Keratinocyte (primary cell): ENCODE measurements around the gene MLX. TPM values are rescaled to one million over a fixed set of nuclear protein-coding genes. Genes with fewer than 3 reads are reported as not detected.

Source experiments
- DNase-seq: peaks from one replicate; pipeline ENCODE4 v3.0.0-alpha.2; 2011; ENCODE audit warnings: low read depth, missing footprints, low spot score
- FAIRE-seq: peaks from 2 replicates; lab custom pipeline; 2011; peaks lifted over from hg19 to GRCh38; lab: Jason Lieb, UNC
- H2AFZ ChIP-seq: 2 replicates; pipeline ENCODE4 v1.6.0; 2012; ENCODE audit warnings: low read length, control low read depth, inconsistent platforms; ENCODE audit not compliant: control insufficient read depth
- H3K27ac ChIP-seq: 2 replicates; pipeline ENCODE4 v1.5.1; 2011; ENCODE audit warnings: low read length; ENCODE audit not compliant: control insufficient read depth, insufficient read depth
- H3K27me3 ChIP-seq: 3 replicates; pipeline ENCODE4 v1.6.0; 2011; ENCODE audit warnings: low read length; ENCODE audit not compliant: control insufficient read depth, insufficient read depth; ENCODE audit errors: extremely low read depth
- H3K36me3 ChIP-seq, 2 experiments: 2 replicates in 1 of 2; 3 replicates in 1 of 2; pipeline ENCODE4 v1.5.1; 2011; ENCODE audit warnings: low read length in 2 of 2, mild to moderate bottlenecking in 1 of 2; ENCODE audit not compliant: control insufficient read depth in 2 of 2, insufficient read depth in 2 of 2; ENCODE audit errors: extremely low read depth in 1 of 2
- H3K4me1 ChIP-seq: 3 replicates; pipeline ENCODE4 v1.5.1; 2011; ENCODE audit warnings: low read length; ENCODE audit not compliant: control insufficient read depth, insufficient read depth; ENCODE audit errors: extremely low read depth
- H3K4me2 ChIP-seq: 3 replicates; pipeline ENCODE4 v1.6.0; 2011; ENCODE audit warnings: low read depth, low read length; ENCODE audit not compliant: control insufficient read depth, insufficient read depth; ENCODE audit errors: extremely low read depth
- H3K4me3 ChIP-seq, 3 experiments: fragments of 200-600 bp in 1 of 3; sonication (generic) in 1 of 3; 2 replicates in 2 of 3; 3 replicates in 1 of 3; pipeline ENCODE4 v1.5.1; 2011 to 2016; ENCODE audit warnings: low read length in 3 of 3, mild to moderate bottlenecking in 3 of 3, control low read depth in 2 of 3, inconsistent platforms in 1 of 3, low read depth in 1 of 3, mixed read lengths in 1 of 3, mixed run types in 1 of 3, moderate library complexity in 1 of 3; ENCODE audit not compliant: control insufficient read depth in 2 of 3, insufficient read depth in 2 of 3; ENCODE audit errors: extremely low read depth in 1 of 3
- H3K79me2 ChIP-seq: 2 replicates; pipeline ENCODE4 v1.6.0; 2012; ENCODE audit warnings: low read length; ENCODE audit not compliant: control insufficient read depth, insufficient read depth
- H3K9ac ChIP-seq: 3 replicates; pipeline ENCODE4 v1.6.0; 2011; ENCODE audit warnings: low read length; ENCODE audit not compliant: control insufficient read depth, insufficient read depth; ENCODE audit errors: extremely low read depth
- H3K9me1 ChIP-seq: 3 replicates; pipeline ENCODE4 v1.6.0; 2011; ENCODE audit warnings: low read length; ENCODE audit not compliant: control insufficient read depth, insufficient read depth; ENCODE audit errors: extremely low read depth
- H3K9me3 ChIP-seq: 2 replicates; pipeline ENCODE4 v1.5.1; 2012; ENCODE audit warnings: low read depth, low read length; ENCODE audit not compliant: control insufficient read depth
- H4K20me1 ChIP-seq: 3 replicates; pipeline ENCODE4 v1.6.0; 2011; ENCODE audit warnings: low read length; ENCODE audit not compliant: control insufficient read depth, insufficient read depth; ENCODE audit errors: extremely low read depth
- CTCF ChIP-seq, 3 experiments: IDR thresholded peaks in 1 of 3; conservative IDR thresholded peaks in 1 of 3; optimal IDR thresholded peaks in 1 of 3; 2 replicates in 2 of 3; 3 replicates in 1 of 3; pipeline versions ENCODE3 to v1.5.1; 2011; ENCODE audit warnings: low read length in 3 of 3, mild to moderate bottlenecking in 3 of 3, moderate library complexity in 2 of 3, control low read depth in 1 of 3, inconsistent platforms in 1 of 3; ENCODE audit not compliant: insufficient read depth in 2 of 3; ENCODE audit errors: extremely low read depth in 1 of 3
- EZH2 ChIP-seq: IDR thresholded peaks from one replicate; pipeline ENCODE4 v1.6.1; 2012; ENCODE audit warnings: inconsistent platforms, mild to moderate bottlenecking, low read length, moderate library complexity
- dilution Hi-C: fragments of 300-500 bp; cut with MboI; formaldehyde crosslinking; loops from one replicate; pipeline ENCODE4 v1.7.0; 2020; ENCODE audit warnings: low sequenced_read_pairs; ENCODE audit not compliant: extremely low pct_ligation_motif_present
- polyA plus RNA-seq, 5 experiments: library from polyadenylated mRNA; depleted of rRNA in 3 of 5; stranded (reverse) in 3 of 5; stranded (forward) in 1 of 5; unstranded in 1 of 5; fragments of >200 nt; gene quantifications; 1 replicate in 1 of 5; 2 replicates in 3 of 5; 3 replicates in 1 of 5; pipeline versions ENCODE4 v1.2.1 to v1.2.3, GENCODE V29; 2011 to 2012; ENCODE audit warnings: missing spikeins in 2 of 5, low read depth in 1 of 5, low replicate concordance in 1 of 5

The MLX gene
- polyA plus RNA-seq, 1 donor (not counting 4 experiments of a cell fraction or from before 2014, with no cell fraction given): 39.2 TPM

- H3K4me3 ChIP-seq: no peak overlapping the region
- no peak overlapping the region for H3K4me2 ChIP-seq
- no peaks in the 10 kb centered on the region for H3K27me3 ChIP-seq
- H3K4me1 ChIP-seq: peaks cover 14% of the 10 kb centered on the region
- FAIRE-seq: no peak
- no peak overlapping the region for H3K9ac ChIP-seq
- H3K9me1 ChIP-seq: no peaks in the 10 kb centered on the region
- H3K79me2 ChIP-seq: peaks cover 28% of the 10 kb centered on the region
- dilution Hi-C loops: no loop called here
- H3K36me3 ChIP-seq: peaks cover 29 to 30% of the 10 kb centered on the region in 2 experiments
- H3K9me3 ChIP-seq: no peaks in the 10 kb centered on the region
- H2AFZ ChIP-seq: no peak overlapping the region
- no peak overlapping the region for H3K27ac ChIP-seq
- TF ChIP-seq EZH2: no peak
- TF ChIP-seq CTCF (optimal IDR thresholded peaks at IDR 0.05 in 1 of 3, IDR thresholded peaks at IDR 0.05 in 1 of 3, conservative IDR thresholded peaks at IDR 0.05 in 1 of 3; ENCODE audit: extremely low read depth in 1 of 3, insufficient read depth in 2 of 3, low read length in 3 of 3): no peak
- no peaks in the 10 kb centered on the region for H4K20me1 ChIP-seq
- no peak for DNase-seq
Observed at GRCh38 chr17:42612013-42612412, 45.1 kb downstream of the MLX start.

GRCh38 chr17:42613699-42614295 is 46.9 kb downstream of the MLX start:
- FAIRE-seq (no peak), DNase-seq (no peak)
- no peaks in the 10 kb centered on the region for H3K27me3 ChIP-seq
- H3K36me3 ChIP-seq: peaks cover 29 to 30% of the 10 kb centered on the region in 2 experiments
- TF ChIP-seq CTCF (optimal IDR thresholded peaks at IDR 0.05 in 1 of 3, IDR thresholded peaks at IDR 0.05 in 1 of 3, conservative IDR thresholded peaks at IDR 0.05 in 1 of 3; ENCODE audit: extremely low read depth in 1 of 3, insufficient read depth in 2 of 3, low read length in 3 of 3) (no peak), EZH2 (no peak)
- H3K9me1 ChIP-seq: peaks cover 2% of the 10 kb centered on the region
- H3K4me3 ChIP-seq: no peak overlapping the region
- no peaks in the 10 kb centered on the region for H4K20me1 ChIP-seq
- no peak overlapping the region for H2AFZ ChIP-seq
- H3K27ac ChIP-seq: no peak overlapping the region
- dilution Hi-C loops: no loop called here
- no peaks in the 10 kb centered on the region for H3K9me3 ChIP-seq
- H3K4me1 ChIP-seq: peaks cover 18% of the 10 kb centered on the region
- H3K79me2 ChIP-seq: peaks cover 10% of the 10 kb centered on the region
- H3K9ac ChIP-seq: no peak overlapping the region
- no peak overlapping the region for H3K4me2 ChIP-seq
